ENCODE data around the gene CETN1.

DNA sequence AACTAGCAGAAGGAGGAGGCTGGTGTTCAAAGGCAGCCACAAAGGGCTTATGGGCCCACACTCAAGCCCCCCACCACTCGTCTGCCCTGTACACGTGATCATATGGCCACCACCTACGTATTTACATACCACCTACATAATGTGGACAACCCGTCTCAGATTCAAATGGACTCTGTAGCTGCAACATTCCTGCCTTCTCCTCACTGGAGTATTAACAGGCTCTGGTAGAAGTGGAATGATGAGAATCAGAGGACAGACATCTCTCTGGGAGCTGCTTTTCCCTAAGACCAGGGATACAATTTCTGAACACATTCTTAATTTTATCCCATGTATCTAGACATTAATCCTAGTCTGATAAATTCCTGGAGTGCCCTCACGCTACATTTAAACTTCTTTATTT is 9.5 kb upstream of the CETN1 start:
- TF ChIP-seq, protein P1, sequence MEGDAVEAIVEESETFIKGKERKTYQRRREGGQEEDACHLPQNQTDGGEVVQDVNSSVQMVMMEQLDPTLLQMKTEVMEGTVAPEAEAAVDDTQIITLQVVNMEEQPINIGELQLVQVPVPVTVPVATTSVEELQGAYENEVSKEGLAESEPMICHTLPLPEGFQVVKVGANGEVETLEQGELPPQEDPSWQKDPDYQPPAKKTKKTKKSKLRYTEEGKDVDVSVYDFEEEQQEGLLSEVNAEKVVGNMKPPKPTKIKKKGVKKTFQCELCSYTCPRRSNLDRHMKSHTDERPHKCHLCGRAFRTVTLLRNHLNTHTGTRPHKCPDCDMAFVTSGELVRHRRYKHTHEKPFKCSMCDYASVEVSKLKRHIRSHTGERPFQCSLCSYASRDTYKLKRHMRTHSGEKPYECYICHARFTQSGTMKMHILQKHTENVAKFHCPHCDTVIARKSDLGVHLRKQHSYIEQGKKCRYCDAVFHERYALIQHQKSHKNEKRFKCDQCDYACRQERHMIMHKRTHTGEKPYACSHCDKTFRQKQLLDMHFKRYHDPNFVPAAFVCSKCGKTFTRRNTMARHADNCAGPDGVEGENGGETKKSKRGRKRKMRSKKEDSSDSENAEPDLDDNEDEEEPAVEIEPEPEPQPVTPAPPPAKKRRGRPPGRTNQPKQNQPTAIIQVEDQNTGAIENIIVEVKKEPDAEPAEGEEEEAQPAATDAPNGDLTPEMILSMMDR (IDR thresholded peaks at IDR 0.05; ENCODE audit: poor library complexity, severe bottlenecking) = no peak
- TF ChIP-seq EP300 (conservative IDR thresholded peaks at IDR 0.05; ENCODE audit: poor library complexity, severe bottlenecking) (no peak), RAD21 (conservative IDR thresholded peaks at IDR 0.05) (no peak), SMC3 (conservative IDR thresholded peaks at IDR 0.05; ENCODE audit: poor library complexity) (no peak)
